GM19238 (cell line): ENCODE results near the gene CIITA.

Source experiments
- DNase-seq: peaks from one replicate; pipeline ENCODE4 v3.0.0; 2011; ENCODE audit warnings: low spot score; ENCODE audit not compliant: insufficient read length

The CIITA gene

GRCh38 chr16:10879681-10880589 is 2.9 kb downstream of the CIITA start:
- no peak for DNase-seq

GRCh38 chr16:10880594-10881452 is 3.8 kb downstream of the CIITA start:
- no peak for DNase-seq

- DNase-seq = no peak
Measured at GRCh38 chr16:10881479-10882030, 4.6 kb downstream of the CIITA start.

- DNase-seq = no peak
Measured at GRCh38 chr16:10883004-10883403, 6.0 kb downstream of the CIITA start.

GRCh38 chr16:10885246-10885645 is 8.2 kb downstream of the CIITA start:
- DNase-seq = no peak

- DNase-seq = no peak
Measured at GRCh38 chr16:10888320-10888937, 11.4 kb downstream of the CIITA start.

- no peak for DNase-seq
Measured at GRCh38 chr16:10889855-10890254, 12.9 kb downstream of the CIITA start.

GRCh38 chr16:10892782-10893318 is 15.8 kb downstream of the CIITA start:
- DNase-seq = no peak

- DNase-seq = no peak
Measured at GRCh38 chr16:10895053-10895946, 18.3 kb downstream of the CIITA start.

GRCh38 chr16:10896165-10896564 is 19.2 kb downstream of the CIITA start:
- DNase-seq = no peak

- DNase-seq = no peak
Measured at GRCh38 chr16:10896723-10897122, 19.7 kb downstream of the CIITA start.

- no peak for DNase-seq
Measured at GRCh38 chr16:10897134-10897533, 20.1 kb downstream of the CIITA start.

GRCh38 chr16:10902999-10903398 is 26.0 kb downstream of the CIITA start:
- DNase-seq = no peak

- no peak for DNase-seq
Measured at GRCh38 chr16:10906482-10906881, 29.5 kb downstream of the CIITA start.

- no peak for DNase-seq
Measured at GRCh38 chr16:10906914-10907756, 30.1 kb downstream of the CIITA start.

- DNase-seq = no peak
Measured at GRCh38 chr16:10907757-10908045, 30.7 kb downstream of the CIITA start.

- DNase-seq = no peak
Measured at GRCh38 chr16:10911267-10911666, 34.3 kb downstream of the CIITA start.

- DNase-seq = no peak
Measured at GRCh38 chr16:10916534-10916933, 39.5 kb downstream of the CIITA start.

- DNase-seq = peak; percentile 79
Measured at GRCh38 chr16:10918294-10919002, 41.4 kb downstream of the CIITA start.
